WTC11 (cell line): Measurements from ENCODE around the gene AGBL1. TPM values are rescaled to one million over a fixed set of nuclear protein-coding genes. Genes with fewer than 3 reads are reported as not detected.

Source experiments
- ATAC-seq: fragments of 200-7000 bp; cut with Tn5 transposase; 2 replicates; pipeline ENCODE4 v1.10.0; 2021; ENCODE audit warnings: mild to moderate bottlenecking, moderate library complexity
- CTCF ChIA-PET: fragments of 300-600 bp; sonication (Branson Sonifier 250); formaldehyde crosslinking; loops from one replicate; lab custom pipeline; 2021; ENCODE audit warnings: antibody characterized with exemption; lab: Charles Lee
- POLR2A ChIA-PET: fragments of 350-600 bp; sonication (Branson Sonifier 250); formaldehyde crosslinking; loops from one replicate; lab custom pipeline; 2021; ENCODE audit warnings: antibody characterized with exemption; lab: Charles Lee
- DNase-seq: peaks from one replicate; pipeline ENCODE4 v3.0.0; 2021; ENCODE audit warnings: low spot score
- H3K27ac Mint-ChIP-seq: 2 replicates; pipeline ENCODE4 v1.8.0; 2021; ENCODE audit warnings: mixed read lengths
- H3K27me3 Mint-ChIP-seq: 2 replicates; pipeline ENCODE4 v1.8.0; 2021; ENCODE audit warnings: low read depth, mild to moderate bottlenecking, moderate library complexity, mixed read lengths
- H3K36me3 Mint-ChIP-seq: 2 replicates; pipeline ENCODE4 v1.8.0; 2021; ENCODE audit warnings: mixed read lengths
- H3K4me1 Mint-ChIP-seq: 2 replicates; pipeline ENCODE4 v1.8.0; 2022; ENCODE audit warnings: mixed read lengths
- H3K4me3 Mint-ChIP-seq: 2 replicates; pipeline ENCODE4 v1.8.0; 2021; ENCODE audit warnings: mild to moderate bottlenecking, moderate library complexity, mixed read lengths
- H3K9me3 Mint-ChIP-seq: 2 replicates; pipeline ENCODE4 v1.8.0; 2021; ENCODE audit warnings: mixed read lengths
- CBFB ChIP-seq: sonication (generic); formaldehyde crosslinking; IDR thresholded peaks from 2 replicates; pipeline ENCODE4 v1.8.1; 2022; ENCODE audit warnings: mild to moderate bottlenecking, low read depth, missing genetic modification reagents
- ESRRA ChIP-seq: sonication (generic); formaldehyde crosslinking; IDR thresholded peaks from 2 replicates; pipeline ENCODE4 v1.8.1; 2022; ENCODE audit warnings: mild to moderate bottlenecking, missing genetic modification reagents, borderline replicate concordance
- GRHL2 ChIP-seq: fragments of 250-450 bp; sonication (Bioruptor Pico); IDR thresholded peaks from 2 replicates; pipeline ENCODE4 v1.8.0; 2022; ENCODE audit warnings: mild to moderate bottlenecking, moderate library complexity; ENCODE audit not compliant: insufficient replicate concordance, severe bottlenecking
- IRF2 ChIP-seq: sonication (generic); formaldehyde crosslinking; IDR thresholded peaks from 2 replicates; pipeline ENCODE4 v1.8.0; 2022; ENCODE audit warnings: low read depth, missing genetic modification reagents, borderline replicate concordance
- JAZF1 ChIP-seq: fragments of 250-450 bp; sonication (Bioruptor Pico); IDR thresholded peaks from 2 replicates; pipeline ENCODE4 v1.9.0; 2021; ENCODE audit warnings: moderate library complexity, mild to moderate bottlenecking, inconsistent platforms
- MYBL2 ChIP-seq: sonication (generic); formaldehyde crosslinking; IDR thresholded peaks from 2 replicates; pipeline ENCODE4 v1.8.1; 2023; ENCODE audit warnings: mild to moderate bottlenecking, moderate library complexity, missing genetic modification reagents
- SMAD3 ChIP-seq: sonication (generic); formaldehyde crosslinking; IDR thresholded peaks from 2 replicates; pipeline ENCODE4 v1.8.0; 2022; ENCODE audit warnings: missing genetic modification reagents, mild to moderate bottlenecking, borderline replicate concordance
- SMAD4 ChIP-seq: sonication (generic); formaldehyde crosslinking; IDR thresholded peaks from 2 replicates; pipeline ENCODE4 v1.8.0; 2022; ENCODE audit warnings: mild to moderate bottlenecking, missing genetic modification reagents
- SOX15 ChIP-seq: fragments of 250-450 bp; sonication (Bioruptor Pico); IDR thresholded peaks from 2 replicates; pipeline ENCODE4 v1.9.0; 2021; ENCODE audit warnings: mild to moderate bottlenecking
- TP53 ChIP-seq: sonication (generic); formaldehyde crosslinking; IDR thresholded peaks from 2 replicates; pipeline ENCODE4 v1.8.1; 2023; ENCODE audit warnings: mild to moderate bottlenecking, missing genetic modification reagents
- ZBTB21 ChIP-seq: sonication (generic); formaldehyde crosslinking; IDR thresholded peaks from 2 replicates; pipeline ENCODE4 v1.8.1; 2023; ENCODE audit warnings: mild to moderate bottlenecking, missing genetic modification reagents, borderline replicate concordance
- ZNF219 ChIP-seq: sonication (generic); formaldehyde crosslinking; IDR thresholded peaks from 2 replicates; pipeline ENCODE4 v1.8.0; 2023; ENCODE audit warnings: missing genetic modification reagents, mild to moderate bottlenecking, borderline replicate concordance
- ZNF423 ChIP-seq: fragments of 250-450 bp; sonication (Bioruptor Pico); IDR thresholded peaks from 2 replicates; pipeline ENCODE4 v2.1.2; 2022; ENCODE audit warnings: mild to moderate bottlenecking, moderate library complexity
- ZNF671 ChIP-seq: fragments of 250-450 bp; sonication (Bioruptor Pico); IDR thresholded peaks from 2 replicates; pipeline ENCODE4 v1.8.0; 2021; ENCODE audit warnings: mild to moderate bottlenecking
- total RNA-seq: library from RNA; stranded (reverse); gene quantifications from 3 replicates; pipeline ENCODE4 v1.2.3, GENCODE V29; 2021
- TF ChIP-seq, protein P1 (sequence below): sonication (generic); formaldehyde crosslinking; IDR thresholded peaks from 2 replicates; pipeline ENCODE4 v1.8.0; 2023; ENCODE audit warnings: missing genetic modification reagents, mild to moderate bottlenecking, borderline replicate concordance
- TF ChIP-seq, protein P2 (sequence below): sonication (generic); formaldehyde crosslinking; conservative IDR thresholded peaks from 2 replicates; pipeline ENCODE4 v1.8.1; 2023; ENCODE audit warnings: mild to moderate bottlenecking, low read depth, missing genetic modification reagents, moderate library complexity
- TF ChIP-seq, protein P3 (sequence below): sonication (generic); formaldehyde crosslinking; IDR thresholded peaks from 2 replicates; pipeline ENCODE4 v1.8.1; 2023; ENCODE audit warnings: mild to moderate bottlenecking, missing genetic modification reagents
- TF ChIP-seq, protein P4 (sequence below): sonication (generic); formaldehyde crosslinking; IDR thresholded peaks from 2 replicates; pipeline ENCODE4 v1.8.0; 2023; ENCODE audit warnings: mild to moderate bottlenecking, missing genetic modification reagents
- TF ChIP-seq, protein P5 (sequence below): sonication (generic); formaldehyde crosslinking; IDR thresholded peaks from 2 replicates; pipeline ENCODE4 v1.8.0; 2022; ENCODE audit warnings: mild to moderate bottlenecking, missing genetic modification reagents

AGBL1 gene
- total RNA-seq, 1 experiment from 2014 or later = not detected

DNA sequence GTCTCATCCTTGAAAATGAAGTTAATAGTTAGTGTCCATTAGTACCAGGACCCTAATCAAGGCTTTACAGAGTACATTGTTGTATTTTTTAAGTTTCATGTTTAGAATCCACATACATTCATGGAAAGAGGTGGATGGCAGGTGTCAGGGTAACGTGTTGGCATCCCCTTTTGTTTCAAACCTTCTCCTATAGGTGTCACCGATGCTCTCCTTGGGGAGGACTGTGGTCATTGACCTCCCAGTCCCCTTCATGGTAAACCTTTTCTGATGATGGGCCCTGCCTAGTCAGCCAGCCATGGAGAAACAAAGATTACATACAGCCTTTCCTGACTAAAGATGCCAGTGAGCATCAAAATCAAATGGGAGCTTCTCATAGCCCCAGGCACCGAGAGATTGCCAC is 574.8 kb downstream of the AGBL1 start:
- no peak for TF ChIP-seq TP53 (CRISPR knock-in tag)
- no peak for TF ChIP-seq CBFB (CRISPR knock-in tag)
- TF ChIP-seq SMAD4 (CRISPR knock-in tag) = no peak
- TF ChIP-seq, protein P1, sequence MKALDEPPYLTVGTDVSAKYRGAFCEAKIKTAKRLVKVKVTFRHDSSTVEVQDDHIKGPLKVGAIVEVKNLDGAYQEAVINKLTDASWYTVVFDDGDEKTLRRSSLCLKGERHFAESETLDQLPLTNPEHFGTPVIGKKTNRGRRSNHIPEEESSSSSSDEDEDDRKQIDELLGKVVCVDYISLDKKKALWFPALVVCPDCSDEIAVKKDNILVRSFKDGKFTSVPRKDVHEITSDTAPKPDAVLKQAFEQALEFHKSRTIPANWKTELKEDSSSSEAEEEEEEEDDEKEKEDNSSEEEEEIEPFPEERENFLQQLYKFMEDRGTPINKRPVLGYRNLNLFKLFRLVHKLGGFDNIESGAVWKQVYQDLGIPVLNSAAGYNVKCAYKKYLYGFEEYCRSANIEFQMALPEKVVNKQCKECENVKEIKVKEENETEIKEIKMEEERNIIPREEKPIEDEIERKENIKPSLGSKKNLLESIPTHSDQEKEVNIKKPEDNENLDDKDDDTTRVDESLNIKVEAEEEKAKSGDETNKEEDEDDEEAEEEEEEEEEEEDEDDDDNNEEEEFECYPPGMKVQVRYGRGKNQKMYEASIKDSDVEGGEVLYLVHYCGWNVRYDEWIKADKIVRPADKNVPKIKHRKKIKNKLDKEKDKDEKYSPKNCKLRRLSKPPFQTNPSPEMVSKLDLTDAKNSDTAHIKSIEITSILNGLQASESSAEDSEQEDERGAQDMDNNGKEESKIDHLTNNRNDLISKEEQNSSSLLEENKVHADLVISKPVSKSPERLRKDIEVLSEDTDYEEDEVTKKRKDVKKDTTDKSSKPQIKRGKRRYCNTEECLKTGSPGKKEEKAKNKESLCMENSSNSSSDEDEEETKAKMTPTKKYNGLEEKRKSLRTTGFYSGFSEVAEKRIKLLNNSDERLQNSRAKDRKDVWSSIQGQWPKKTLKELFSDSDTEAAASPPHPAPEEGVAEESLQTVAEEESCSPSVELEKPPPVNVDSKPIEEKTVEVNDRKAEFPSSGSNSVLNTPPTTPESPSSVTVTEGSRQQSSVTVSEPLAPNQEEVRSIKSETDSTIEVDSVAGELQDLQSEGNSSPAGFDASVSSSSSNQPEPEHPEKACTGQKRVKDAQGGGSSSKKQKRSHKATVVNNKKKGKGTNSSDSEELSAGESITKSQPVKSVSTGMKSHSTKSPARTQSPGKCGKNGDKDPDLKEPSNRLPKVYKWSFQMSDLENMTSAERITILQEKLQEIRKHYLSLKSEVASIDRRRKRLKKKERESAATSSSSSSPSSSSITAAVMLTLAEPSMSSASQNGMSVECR (CRISPR knock-in tag) = no peak
- TF ChIP-seq ZBTB21 = no peak
- TF ChIP-seq, protein P2, sequence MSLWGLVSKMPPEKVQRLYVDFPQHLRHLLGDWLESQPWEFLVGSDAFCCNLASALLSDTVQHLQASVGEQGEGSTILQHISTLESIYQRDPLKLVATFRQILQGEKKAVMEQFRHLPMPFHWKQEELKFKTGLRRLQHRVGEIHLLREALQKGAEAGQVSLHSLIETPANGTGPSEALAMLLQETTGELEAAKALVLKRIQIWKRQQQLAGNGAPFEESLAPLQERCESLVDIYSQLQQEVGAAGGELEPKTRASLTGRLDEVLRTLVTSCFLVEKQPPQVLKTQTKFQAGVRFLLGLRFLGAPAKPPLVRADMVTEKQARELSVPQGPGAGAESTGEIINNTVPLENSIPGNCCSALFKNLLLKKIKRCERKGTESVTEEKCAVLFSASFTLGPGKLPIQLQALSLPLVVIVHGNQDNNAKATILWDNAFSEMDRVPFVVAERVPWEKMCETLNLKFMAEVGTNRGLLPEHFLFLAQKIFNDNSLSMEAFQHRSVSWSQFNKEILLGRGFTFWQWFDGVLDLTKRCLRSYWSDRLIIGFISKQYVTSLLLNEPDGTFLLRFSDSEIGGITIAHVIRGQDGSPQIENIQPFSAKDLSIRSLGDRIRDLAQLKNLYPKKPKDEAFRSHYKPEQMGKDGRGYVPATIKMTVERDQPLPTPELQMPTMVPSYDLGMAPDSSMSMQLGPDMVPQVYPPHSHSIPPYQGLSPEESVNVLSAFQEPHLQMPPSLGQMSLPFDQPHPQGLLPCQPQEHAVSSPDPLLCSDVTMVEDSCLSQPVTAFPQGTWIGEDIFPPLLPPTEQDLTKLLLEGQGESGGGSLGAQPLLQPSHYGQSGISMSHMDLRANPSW (CRISPR knock-in tag) = no peak
- TF ChIP-seq, protein P3, sequence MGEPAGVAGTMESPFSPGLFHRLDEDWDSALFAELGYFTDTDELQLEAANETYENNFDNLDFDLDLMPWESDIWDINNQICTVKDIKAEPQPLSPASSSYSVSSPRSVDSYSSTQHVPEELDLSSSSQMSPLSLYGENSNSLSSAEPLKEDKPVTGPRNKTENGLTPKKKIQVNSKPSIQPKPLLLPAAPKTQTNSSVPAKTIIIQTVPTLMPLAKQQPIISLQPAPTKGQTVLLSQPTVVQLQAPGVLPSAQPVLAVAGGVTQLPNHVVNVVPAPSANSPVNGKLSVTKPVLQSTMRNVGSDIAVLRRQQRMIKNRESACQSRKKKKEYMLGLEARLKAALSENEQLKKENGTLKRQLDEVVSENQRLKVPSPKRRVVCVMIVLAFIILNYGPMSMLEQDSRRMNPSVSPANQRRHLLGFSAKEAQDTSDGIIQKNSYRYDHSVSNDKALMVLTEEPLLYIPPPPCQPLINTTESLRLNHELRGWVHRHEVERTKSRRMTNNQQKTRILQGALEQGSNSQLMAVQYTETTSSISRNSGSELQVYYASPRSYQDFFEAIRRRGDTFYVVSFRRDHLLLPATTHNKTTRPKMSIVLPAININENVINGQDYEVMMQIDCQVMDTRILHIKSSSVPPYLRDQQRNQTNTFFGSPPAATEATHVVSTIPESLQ (CRISPR knock-in tag) = no peak
- no peak for TF ChIP-seq GRHL2 (CRISPR knock-in tag)
- no peak for TF ChIP-seq JAZF1 (CRISPR knock-in tag)
- TF ChIP-seq, protein P4, sequence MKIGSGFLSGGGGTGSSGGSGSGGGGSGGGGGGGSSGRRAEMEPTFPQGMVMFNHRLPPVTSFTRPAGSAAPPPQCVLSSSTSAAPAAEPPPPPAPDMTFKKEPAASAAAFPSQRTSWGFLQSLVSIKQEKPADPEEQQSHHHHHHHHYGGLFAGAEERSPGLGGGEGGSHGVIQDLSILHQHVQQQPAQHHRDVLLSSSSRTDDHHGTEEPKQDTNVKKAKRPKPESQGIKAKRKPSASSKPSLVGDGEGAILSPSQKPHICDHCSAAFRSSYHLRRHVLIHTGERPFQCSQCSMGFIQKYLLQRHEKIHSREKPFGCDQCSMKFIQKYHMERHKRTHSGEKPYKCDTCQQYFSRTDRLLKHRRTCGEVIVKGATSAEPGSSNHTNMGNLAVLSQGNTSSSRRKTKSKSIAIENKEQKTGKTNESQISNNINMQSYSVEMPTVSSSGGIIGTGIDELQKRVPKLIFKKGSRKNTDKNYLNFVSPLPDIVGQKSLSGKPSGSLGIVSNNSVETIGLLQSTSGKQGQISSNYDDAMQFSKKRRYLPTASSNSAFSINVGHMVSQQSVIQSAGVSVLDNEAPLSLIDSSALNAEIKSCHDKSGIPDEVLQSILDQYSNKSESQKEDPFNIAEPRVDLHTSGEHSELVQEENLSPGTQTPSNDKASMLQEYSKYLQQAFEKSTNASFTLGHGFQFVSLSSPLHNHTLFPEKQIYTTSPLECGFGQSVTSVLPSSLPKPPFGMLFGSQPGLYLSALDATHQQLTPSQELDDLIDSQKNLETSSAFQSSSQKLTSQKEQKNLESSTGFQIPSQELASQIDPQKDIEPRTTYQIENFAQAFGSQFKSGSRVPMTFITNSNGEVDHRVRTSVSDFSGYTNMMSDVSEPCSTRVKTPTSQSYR (CRISPR knock-in tag) = no peak
- no peak for TF ChIP-seq ZNF671 (CRISPR knock-in tag)
- TF ChIP-seq MYBL2 (CRISPR knock-in tag) = no peak
- TF ChIP-seq SOX15 (CRISPR knock-in tag) = no peak
- no peak for TF ChIP-seq ESRRA
- TF ChIP-seq SMAD3 = no peak
- TF ChIP-seq IRF2 (CRISPR knock-in tag) = no peak
- TF ChIP-seq ZNF219 = no peak
- TF ChIP-seq, protein P5, sequence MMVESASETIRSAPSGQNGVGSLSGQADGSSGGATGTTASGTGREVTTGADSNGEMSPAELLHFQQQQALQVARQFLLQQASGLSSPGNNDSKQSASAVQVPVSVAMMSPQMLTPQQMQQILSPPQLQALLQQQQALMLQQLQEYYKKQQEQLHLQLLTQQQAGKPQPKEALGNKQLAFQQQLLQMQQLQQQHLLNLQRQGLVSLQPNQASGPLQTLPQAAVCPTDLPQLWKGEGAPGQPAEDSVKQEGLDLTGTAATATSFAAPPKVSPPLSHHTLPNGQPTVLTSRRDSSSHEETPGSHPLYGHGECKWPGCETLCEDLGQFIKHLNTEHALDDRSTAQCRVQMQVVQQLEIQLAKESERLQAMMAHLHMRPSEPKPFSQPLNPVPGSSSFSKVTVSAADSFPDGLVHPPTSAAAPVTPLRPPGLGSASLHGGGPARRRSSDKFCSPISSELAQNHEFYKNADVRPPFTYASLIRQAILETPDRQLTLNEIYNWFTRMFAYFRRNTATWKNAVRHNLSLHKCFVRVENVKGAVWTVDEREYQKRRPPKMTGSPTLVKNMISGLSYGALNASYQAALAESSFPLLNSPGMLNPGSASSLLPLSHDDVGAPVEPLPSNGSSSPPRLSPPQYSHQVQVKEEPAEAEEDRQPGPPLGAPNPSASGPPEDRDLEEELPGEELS (CRISPR knock-in tag) = no peak
- TF ChIP-seq ZNF423 (CRISPR knock-in tag) = no peak
- Mint-ChIP-seq H3K36me3 (no peaks in the 10 kb centered on the region), H3K9me3 (0 out of 2 replicates have a peak, but pooled peaks cover 3% of the 10 kb centered on the region), H3K4me3 (no peak overlapping the region), H3K4me1 (peaks cover 30% of the 10 kb centered on the region), H3K27me3 (no peaks in the 10 kb centered on the region), H3K27ac (no peak overlapping the region)
- ChIA-PET CTCF (interaction anchor here (0.8 to 2.4 kb wide), 3 partner anchors 87 to 428 kb away, joined by 3 to 15 read pairs (median 4); no protein-coding TSS in a partner anchor), POLR2A (interaction anchor here (0.5 kb wide), 1 partner anchor 395 kb away, joined by 4 read pairs; no protein-coding TSS in a partner anchor)
- ATAC-seq (peak; percentile 76), DNase-seq (no peak)
